Germinal center (tissue), 1 donor: Measurements from ENCODE around the gene RHBDD2.
"Not testable (repeated sequence)": the region's sequence is repeated elsewhere in the genome, so short reads cannot be mapped to it uniquely, and the experiment has no call there.

Source experiments
- DNase-seq: peaks from one replicate; pipeline ENCODE4 v3.0.0; 2012; ENCODE audit warnings: mixed read lengths, low spot score

RHBDD2 gene

GRCh38 chr7:75866489-75867389, 12.1 kb upstream of the RHBDD2 start:
- peak; percentile 46 for DNase-seq

GRCh38 chr7:75867390-75867717, 11.5 kb upstream of the RHBDD2 start:
- DNase-seq = no peak

- DNase-seq = no peak
Measured at GRCh38 chr7:75868153-75868552, 10.7 kb upstream of the RHBDD2 start.

- no peak for DNase-seq
Measured at GRCh38 chr7:75869776-75870379, 9.0 kb upstream of the RHBDD2 start.

- DNase-seq = no peak
Measured at GRCh38 chr7:75870557-75871161, 8.2 kb upstream of the RHBDD2 start.

- no peak for DNase-seq
Measured at GRCh38 chr7:75872073-75872782, 6.6 kb upstream of the RHBDD2 start.

- DNase-seq = not testable (repeated sequence)
Measured at GRCh38 chr7:75874180-75874579, 4.7 kb upstream of the RHBDD2 start.

GRCh38 chr7:75875113-75876080, 3.4 kb upstream of the RHBDD2 start:
- no peak for DNase-seq

GRCh38 chr7:75876126-75876881, 2.5 kb upstream of the RHBDD2 start:
- DNase-seq = no peak

GRCh38 chr7:75878312-75878768, 494 bp upstream of the RHBDD2 start:
- DNase-seq = no peak

GRCh38 chr7:75879771-75880184, 944 bp downstream of the RHBDD2 start:
- no peak for DNase-seq

GRCh38 chr7:75880242-75880641, 1.4 kb downstream of the RHBDD2 start:
- no peak for DNase-seq

GRCh38 chr7:75881436-75882095, 2.7 kb downstream of the RHBDD2 start:
- no peak for DNase-seq

- not testable (repeated sequence) for DNase-seq
Measured at GRCh38 chr7:75883265-75883824, 4.5 kb downstream of the RHBDD2 start.

- no peak for DNase-seq
Measured at GRCh38 chr7:75884476-75884875, 5.6 kb downstream of the RHBDD2 start.

GRCh38 chr7:75885036-75885435, 6.2 kb downstream of the RHBDD2 start:
- no peak for DNase-seq

- DNase-seq = no peak
Measured at GRCh38 chr7:75887669-75888369, 9.0 kb downstream of the RHBDD2 start.

GRCh38 chr7:75888464-75889222, 9.8 kb downstream of the RHBDD2 start:
- DNase-seq = no peak
